PC-3 (cell line): Measurements from ENCODE around the gene DYNC1I1.

Experiments
- EZH2 ChIP-seq: fragments of 300-600 bp; sonication (generic); IDR thresholded peaks from one replicate; pipeline ENCODE4 v1.6.1; 2017; ENCODE audit warnings: antibody characterized with exemption, mild to moderate bottlenecking, low read length; ENCODE audit not compliant: unreplicated experiment
- EZH2phosphoT487 ChIP-seq: fragments of 300-600 bp; sonication (generic); IDR thresholded peaks from 2 replicates; pipeline ENCODE4 v1.6.1; 2018; ENCODE audit warnings: mild to moderate bottlenecking, antibody characterized with exemption, low read length, borderline replicate concordance
- TF ChIP-seq, protein P1 (sequence below): fragments of 300-600 bp; sonication (generic); conservative IDR thresholded peaks from 2 replicates; pipeline ENCODE4 v1.5.1; 2017; ENCODE audit warnings: antibody characterized with exemption, low read depth, mild to moderate bottlenecking, low read length

DNA sequence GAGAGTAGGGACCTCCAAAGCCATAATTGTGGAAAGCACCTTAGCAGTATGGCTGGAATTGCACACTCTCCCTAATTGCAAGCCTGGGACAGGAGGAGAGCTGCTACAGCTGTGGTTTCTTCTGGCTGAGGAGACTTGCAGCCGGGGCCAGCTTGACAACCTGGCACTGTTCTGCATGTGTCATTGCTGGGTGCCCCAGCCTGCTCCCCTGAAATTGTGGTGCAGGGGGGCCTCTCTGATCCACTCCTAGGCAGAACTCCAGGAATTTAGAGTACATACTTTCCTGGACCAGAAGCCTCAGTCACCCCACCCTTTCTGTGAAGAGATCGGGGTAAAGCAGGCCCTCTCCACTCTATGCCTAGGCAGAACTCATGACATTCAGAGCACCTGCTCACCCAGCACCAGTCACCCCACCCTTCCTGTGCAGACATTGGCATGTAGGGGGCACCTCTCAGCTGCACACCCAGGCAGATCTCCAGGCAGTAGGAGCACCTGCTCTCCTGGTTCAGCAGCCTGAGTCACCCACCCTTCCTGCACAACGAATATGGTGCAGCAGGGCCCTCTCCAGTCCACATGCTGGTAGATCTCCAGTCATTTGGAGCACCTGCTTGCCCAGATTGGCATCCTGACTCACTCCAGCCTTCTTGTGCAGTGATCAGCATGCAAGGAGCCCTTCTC lies 34.4 kb upstream of the DYNC1I1 start:
- no peak for TF ChIP-seq EZH2
- TF ChIP-seq, protein P1, sequence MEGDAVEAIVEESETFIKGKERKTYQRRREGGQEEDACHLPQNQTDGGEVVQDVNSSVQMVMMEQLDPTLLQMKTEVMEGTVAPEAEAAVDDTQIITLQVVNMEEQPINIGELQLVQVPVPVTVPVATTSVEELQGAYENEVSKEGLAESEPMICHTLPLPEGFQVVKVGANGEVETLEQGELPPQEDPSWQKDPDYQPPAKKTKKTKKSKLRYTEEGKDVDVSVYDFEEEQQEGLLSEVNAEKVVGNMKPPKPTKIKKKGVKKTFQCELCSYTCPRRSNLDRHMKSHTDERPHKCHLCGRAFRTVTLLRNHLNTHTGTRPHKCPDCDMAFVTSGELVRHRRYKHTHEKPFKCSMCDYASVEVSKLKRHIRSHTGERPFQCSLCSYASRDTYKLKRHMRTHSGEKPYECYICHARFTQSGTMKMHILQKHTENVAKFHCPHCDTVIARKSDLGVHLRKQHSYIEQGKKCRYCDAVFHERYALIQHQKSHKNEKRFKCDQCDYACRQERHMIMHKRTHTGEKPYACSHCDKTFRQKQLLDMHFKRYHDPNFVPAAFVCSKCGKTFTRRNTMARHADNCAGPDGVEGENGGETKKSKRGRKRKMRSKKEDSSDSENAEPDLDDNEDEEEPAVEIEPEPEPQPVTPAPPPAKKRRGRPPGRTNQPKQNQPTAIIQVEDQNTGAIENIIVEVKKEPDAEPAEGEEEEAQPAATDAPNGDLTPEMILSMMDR, result no peak
- no peak for TF ChIP-seq EZH2phosphoT487
